Sigmoid colon (tissue), 4 donors: ENCODE data around the gene ZDHHC6.

Experiments
- EP300 ChIP-seq, 4 donors: sonication (generic); formaldehyde crosslinking; IDR thresholded peaks; one replicate each; pipeline ENCODE4 v1.6.1; 2017; ENCODE audit warnings: antibody characterized with exemption in 4 of 4
- POLR2A ChIP-seq, 2 donors: fragments of 450-650 bp; IDR thresholded peaks; one replicate each; pipeline ENCODE4 v1.6.1; 2016; ENCODE audit warnings: antibody characterized with exemption in 2 of 2, mild to moderate bottlenecking in 2 of 2, moderate library complexity in 2 of 2
- POLR2AphosphoS5 ChIP-seq, 4 donors: sonication (generic); formaldehyde crosslinking; IDR thresholded peaks; one replicate each; pipeline ENCODE4 v1.6.1; 2017; ENCODE audit warnings: antibody characterized with exemption in 4 of 4
- TF ChIP-seq, protein P1 (sequence below), 4 experiments: fragments of 450-650 bp in 3 of 4; fragments of 200-600 bp in 1 of 4; IDR thresholded peaks; one replicate each; pipeline ENCODE4 v1.5.1; 2016 to 2019; ENCODE audit warnings: antibody characterized with exemption in 4 of 4, mild to moderate bottlenecking in 3 of 4, moderate library complexity in 2 of 4

DNA sequence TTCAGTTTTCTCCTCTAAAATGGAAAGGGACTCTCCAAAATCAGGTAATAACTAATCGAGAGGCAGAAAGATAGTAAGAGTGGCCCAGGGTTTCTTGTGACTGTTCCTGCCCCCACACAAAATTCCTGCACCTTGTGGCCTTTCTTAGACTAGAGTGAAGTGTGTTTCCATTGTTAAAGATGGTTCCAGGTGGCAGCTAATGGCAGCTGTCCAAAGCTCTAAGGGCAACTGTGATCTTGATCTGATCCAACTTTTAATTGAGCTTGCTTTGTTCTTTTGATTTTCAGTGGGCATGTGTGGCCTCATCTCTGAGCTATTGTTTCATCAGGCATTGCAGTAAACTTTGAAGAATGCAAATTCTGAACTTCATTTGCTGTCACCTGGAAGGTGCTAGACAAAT, 53.4 kb downstream of the ZDHHC6 start:
- TF ChIP-seq, protein P1, sequence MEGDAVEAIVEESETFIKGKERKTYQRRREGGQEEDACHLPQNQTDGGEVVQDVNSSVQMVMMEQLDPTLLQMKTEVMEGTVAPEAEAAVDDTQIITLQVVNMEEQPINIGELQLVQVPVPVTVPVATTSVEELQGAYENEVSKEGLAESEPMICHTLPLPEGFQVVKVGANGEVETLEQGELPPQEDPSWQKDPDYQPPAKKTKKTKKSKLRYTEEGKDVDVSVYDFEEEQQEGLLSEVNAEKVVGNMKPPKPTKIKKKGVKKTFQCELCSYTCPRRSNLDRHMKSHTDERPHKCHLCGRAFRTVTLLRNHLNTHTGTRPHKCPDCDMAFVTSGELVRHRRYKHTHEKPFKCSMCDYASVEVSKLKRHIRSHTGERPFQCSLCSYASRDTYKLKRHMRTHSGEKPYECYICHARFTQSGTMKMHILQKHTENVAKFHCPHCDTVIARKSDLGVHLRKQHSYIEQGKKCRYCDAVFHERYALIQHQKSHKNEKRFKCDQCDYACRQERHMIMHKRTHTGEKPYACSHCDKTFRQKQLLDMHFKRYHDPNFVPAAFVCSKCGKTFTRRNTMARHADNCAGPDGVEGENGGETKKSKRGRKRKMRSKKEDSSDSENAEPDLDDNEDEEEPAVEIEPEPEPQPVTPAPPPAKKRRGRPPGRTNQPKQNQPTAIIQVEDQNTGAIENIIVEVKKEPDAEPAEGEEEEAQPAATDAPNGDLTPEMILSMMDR (IDR thresholded peaks at IDR 0.05), result no peak
- TF ChIP-seq POLR2A (IDR thresholded peaks at IDR 0.05), result no peak
- TF ChIP-seq EP300 (IDR thresholded peaks at IDR 0.05), result no peak
- no peak for TF ChIP-seq POLR2AphosphoS5 (IDR thresholded peaks at IDR 0.05)
